ENCODE data around the gene PTMA.
"Not testable (repeated sequence)": the region's sequence is repeated elsewhere in the genome, so short reads cannot be mapped to it uniquely, and the experiment has no call there.

PTMA gene

DNA sequence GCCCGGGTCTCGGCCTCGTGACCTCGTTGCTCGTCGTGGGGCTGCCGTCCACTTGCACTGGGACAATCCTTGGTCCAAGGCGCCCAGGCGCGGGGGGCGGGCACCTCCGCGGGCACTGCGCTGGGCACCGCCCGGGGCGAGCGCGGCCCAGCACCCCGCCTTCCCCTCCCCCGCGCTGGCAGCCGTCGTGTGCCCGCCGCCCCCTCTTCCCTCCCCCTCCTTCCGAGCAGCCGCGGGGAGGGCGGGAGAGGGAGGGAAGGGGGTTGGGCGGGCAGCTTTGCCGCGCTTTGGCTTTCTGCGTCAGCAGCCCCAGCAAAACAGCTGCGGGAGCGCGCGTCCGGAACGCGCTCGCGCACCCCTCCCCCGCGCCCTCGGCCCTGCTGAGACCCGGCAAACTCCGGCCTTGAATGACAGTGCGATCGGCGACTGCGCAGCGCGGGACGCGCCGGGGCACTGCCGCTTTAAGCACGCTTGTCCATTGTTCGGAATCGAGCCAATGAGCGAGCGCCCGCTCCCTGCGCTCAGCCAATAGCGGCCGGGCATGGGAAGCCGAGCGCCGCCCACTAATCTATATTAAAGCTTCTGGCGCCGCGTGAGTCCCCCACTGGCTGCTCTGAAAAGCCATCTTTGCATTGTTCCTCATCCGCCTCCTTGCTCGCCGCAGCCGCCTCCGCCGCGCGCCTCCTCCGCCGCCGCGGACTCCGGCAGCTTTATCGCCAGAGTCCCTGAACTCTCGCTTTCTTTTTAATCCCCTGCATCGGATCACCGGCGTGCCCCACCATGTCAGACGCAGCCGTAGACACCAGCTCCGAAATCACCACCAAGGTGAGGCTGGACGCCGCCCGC lies at the start of gene PTMA:
Gene PTMA (plus strand): TSS at position 599 of the 846 bp plus-strand sequence. CDS start 182 bp downstream, at position 781.
- peak; percentile 88 to 89 for DNase-seq

DNA sequence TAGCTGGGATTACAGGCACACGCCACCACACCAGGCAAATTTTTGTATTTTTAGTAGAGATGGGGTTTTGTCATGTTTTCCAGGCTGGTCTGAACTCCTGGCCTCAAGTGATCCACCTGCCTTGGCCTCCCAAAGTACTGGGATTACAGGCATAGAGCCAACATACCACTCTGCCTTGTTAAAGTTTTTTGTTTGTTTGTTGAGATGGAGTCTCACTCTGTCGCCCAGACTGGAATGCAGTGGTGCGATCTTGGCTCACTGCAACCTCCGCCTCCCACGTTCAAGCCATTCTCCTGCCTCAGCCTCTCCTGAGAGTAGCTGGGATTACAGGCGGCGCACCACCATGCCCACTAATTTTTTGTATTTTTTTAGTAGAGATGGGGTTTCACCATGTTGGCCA lies 48.3 kb upstream of the PTMA start:
- DNase-seq, result not testable (repeated sequence)

DNA sequence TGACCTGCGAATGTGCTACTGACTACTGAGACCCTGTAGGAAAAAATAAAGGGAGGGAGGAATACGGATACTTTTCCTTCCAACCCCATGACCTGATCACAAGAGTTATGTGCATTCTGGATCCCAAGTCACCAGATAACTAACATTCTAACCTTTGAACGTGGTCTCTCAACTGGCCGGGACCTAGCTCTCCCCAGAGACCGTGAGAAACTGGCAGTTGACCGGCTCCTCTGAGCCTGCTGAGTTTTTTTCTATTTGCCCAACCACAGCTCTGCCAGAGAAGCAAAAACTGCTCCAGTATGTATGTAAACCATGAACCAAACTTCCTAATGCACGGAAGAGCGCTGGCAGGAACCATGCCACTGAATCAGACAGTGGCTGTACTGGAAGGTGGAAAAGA lies 47.5 kb upstream of the PTMA start:
- no peak for DNase-seq

GRCh38 chr2:231661422-231662027 lies 46.8 kb upstream of the PTMA start:
- no peak for DNase-seq

DNA sequence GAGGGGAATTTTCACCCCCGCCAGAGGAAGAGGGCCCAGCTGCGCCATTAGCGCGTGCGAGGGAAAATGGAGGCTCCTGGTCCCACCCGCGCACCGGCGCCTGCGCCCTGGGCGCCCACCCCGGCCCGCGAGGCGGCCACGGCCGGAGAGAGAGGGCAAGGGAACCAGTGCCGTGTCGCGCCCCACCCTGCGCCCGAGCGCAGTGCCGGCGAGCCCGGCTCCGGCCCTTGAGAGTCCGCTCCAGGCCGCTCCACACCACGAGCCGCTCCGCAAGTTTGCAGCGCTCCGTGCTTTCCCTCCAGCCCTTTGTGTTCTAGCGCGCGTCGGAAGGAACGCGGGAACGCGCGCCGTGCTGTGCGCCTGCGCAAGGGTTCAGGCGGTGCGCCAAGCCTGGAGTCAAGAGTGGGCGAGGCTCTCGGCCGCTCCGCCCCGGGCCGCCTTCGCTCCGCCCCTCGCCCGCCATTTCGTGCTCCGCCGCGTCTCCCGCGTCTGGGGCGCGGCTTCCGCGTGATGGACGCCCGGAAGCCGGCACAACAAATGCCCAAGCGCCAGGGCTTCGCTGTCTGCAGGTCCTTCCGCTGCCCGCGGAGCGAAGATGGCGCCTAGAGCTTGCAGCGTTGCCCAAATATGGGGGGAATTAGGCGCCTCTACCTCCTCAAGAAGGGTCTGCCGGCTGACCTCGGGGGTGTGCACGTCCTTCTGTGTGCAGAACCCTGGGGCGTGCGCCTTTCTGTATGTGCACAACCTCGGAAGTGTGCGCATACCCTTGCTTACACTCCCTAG lies 46.1 kb upstream of the PTMA start:
- DNase-seq, result peak; percentile 86

- no peak for DNase-seq
These were observed 45.4 kb upstream of the PTMA start for GRCh38 chr2:231662811-231663457.

DNA sequence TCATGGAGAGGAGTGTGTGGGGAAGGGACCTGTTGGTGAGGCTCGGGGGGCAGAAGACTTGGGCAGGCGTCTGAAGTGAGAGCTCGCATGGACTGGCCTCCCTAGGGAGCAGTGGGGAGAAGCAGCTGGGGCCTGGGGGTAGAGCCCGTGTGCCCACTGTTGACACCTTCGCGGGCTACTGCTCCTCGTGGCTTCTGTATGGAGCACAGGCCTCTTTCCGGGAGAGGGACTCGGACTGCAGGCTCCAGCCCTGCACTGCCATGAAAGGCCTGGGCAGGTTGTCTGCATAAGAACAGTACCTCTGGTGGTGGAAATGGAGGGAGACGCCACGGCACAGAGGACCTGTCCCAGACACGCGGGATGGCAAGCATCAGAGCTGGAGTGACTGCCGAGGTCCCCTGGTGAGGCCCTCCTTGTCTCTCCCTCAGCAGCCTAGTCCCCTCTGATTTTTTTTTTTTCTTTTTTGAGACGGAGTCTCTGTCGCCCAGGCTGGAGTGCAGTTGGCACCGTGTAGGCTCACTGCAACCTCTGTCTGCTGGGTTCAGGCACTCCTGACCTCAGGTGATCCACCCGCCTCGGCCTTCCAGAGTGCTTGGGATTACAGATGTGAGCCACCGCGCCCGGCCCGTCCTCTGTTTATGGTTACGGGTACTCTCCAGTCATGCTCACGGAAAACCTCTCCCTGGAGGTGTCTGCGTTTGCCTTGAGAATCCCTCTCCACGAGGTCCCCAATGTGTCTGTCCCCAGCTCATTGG lies 44.7 kb upstream of the PTMA start:
- no peak for DNase-seq

GRCh38 chr2:231664727-231665126 lies 43.6 kb upstream of the PTMA start:
- no peak for DNase-seq

GRCh38 chr2:231665245-231666170 lies 42.8 kb upstream of the PTMA start:
- DNase-seq, result no peak

GRCh38 chr2:231666171-231667095 lies 41.9 kb upstream of the PTMA start:
- DNase-seq, result no peak

DNA sequence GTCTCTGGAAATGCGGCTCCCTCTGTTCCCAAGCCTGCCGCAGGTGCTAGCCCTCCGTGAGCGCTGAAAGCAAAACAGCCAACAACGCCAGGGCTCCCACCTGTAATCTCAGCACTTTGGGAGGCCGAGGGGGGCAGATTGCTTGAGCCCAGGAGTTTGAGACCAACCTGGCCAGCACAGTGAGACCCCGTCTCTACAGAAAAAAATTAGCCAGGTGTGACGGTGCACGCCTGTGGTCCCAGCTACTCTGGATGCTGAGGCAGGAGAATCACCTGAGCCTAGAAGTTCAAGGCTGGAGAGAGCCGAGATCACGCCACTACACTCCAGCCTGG lies 41.3 kb upstream of the PTMA start:
- no peak for DNase-seq

DNA sequence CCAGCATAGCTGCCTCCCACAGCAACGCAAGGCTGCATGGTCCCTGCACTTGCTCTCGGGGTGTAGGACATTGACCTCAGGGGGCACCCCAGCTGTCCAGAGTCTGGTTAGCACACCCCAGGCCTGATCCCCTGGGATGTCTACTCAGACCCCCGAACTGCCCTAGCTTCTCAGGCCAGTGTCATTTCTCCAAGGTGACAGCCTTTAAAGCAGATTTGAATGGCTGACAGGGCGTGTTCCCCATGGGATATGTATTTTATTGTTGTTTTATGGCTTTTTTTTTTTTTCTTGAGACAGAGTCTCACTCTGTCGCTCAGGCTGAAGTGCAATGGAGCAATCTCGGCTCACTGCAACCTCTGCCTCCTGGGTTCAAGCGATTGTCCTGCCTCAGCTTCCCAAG lies 40.8 kb upstream of the PTMA start:
- DNase-seq, result no peak

GRCh38 chr2:231668981-231669380 lies 39.3 kb upstream of the PTMA start:
- no peak for DNase-seq

DNA sequence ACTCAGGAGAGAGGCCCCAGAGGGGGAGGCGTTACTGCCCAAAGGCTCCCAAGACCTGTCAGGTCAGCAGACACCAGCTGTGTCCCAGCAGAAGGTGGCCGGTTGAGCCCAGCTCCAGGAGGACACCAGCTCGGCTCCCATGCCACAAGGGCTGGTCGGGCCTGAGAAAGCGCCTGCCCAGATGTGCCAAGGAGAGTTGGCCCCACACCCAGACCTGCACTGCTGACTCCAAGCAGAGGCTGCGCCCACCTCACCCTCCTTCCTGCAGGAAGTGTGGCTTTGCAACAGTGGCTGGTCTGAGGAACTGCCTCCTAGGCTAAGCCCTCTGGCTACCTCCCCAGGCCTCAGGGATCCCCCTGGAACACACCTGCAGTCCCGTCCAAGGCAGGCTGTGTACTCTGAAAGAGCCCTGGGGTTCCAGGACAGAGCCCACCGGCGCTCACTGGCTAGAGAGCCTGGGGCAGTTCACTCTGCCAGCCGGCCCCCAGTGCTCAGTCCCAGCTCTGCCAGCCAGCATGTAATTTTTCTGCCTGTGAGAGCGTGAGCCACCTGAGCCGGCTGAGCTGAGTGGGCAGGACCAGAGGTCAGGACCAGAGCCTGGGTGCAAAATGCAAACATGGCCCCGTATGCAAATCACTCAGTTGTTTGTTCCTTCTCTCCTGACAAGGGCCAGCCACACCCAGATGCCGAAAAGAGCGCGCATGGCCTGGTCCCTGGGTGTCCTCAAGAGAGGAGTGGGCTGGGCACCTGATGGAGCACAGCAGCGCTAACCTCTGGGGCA lies 36.9 kb upstream of the PTMA start:
- no peak for DNase-seq

GRCh38 chr2:231672617-231673347 lies 35.5 kb upstream of the PTMA start:
- peak; percentile 56 to 88 for DNase-seq

DNA sequence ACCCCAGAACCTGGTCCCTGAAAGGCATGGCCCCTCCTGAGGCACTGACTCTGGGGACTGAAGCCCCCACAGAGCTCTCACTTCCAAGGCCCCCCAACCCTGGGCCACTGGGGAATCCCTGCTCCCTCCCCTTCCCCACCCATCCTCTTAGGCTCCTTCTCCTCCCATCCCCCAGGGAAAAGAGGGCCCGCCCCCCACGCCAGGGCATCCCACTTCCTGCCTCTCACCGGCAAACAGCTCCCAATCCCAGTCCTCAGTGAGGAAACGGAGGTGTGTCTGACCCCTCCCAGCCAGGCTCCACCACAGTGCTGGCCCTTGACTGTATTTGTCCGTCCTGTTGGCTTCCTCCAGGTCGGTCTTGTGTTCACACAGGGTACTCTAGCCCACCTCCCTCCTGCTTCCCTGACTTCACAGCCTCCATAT lies 35.0 kb upstream of the PTMA start:
- DNase-seq, result peak; percentile 61 to 88

GRCh38 chr2:231674587-231675338 lies 33.6 kb upstream of the PTMA start:
- no peak for DNase-seq

DNA sequence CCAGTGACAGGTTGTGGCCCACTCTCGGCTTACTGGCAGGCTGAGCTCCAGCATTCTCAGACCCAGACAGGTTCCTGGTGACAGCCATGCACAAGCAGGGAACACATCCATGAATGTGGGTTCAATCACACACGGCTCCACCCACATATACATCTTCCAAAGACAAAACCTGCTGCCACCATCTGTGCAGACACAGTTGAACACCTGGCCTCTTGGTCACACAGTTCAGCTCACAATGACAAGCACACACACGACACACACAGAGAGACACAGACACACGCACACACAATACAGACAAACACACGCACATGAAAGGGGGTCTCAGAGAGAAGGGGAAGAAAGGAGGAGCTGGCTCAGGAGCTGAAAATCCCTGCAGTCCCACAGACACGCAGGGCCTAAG lies 32.1 kb upstream of the PTMA start:
- DNase-seq, result no peak
